NCI-H524 (cell line): ENCODE measurements around the gene RTP4.

ENCODE experiments used
- DNase-seq, 2 experiments: peaks; one replicate each; lab custom pipeline; 2025; lab: John Stamatoyannopoulos, UW

Gene RTP4

GRCh38 chr3:187370051-187370450, 1.9 kb downstream of the RTP4 start:
- no peak for DNase-seq

- DNase-seq = no peak
Measured at GRCh38 chr3:187375581-187375980, 7.4 kb downstream of the RTP4 start.

GRCh38 chr3:187377842-187378241, 9.7 kb downstream of the RTP4 start:
- DNase-seq = no peak

- DNase-seq = no peak
Measured at GRCh38 chr3:187382609-187383151, 14.5 kb downstream of the RTP4 start.

- DNase-seq = no peak
Measured at GRCh38 chr3:187383246-187383645, 15.1 kb downstream of the RTP4 start.

GRCh38 chr3:187385296-187385695, 17.1 kb downstream of the RTP4 start:
- no peak for DNase-seq

- no peak for DNase-seq
Measured at GRCh38 chr3:187396661-187397060, 28.5 kb downstream of the RTP4 start.

- no peak for DNase-seq
Measured at GRCh38 chr3:187398955-187399354, 30.8 kb downstream of the RTP4 start.

- no peak for DNase-seq
Measured at GRCh38 chr3:187400756-187401155, 32.6 kb downstream of the RTP4 start.

GRCh38 chr3:187401856-187402255, 33.7 kb downstream of the RTP4 start:
- peak in 1 of 2 experiments; percentile 3 for DNase-seq

- no peak for DNase-seq
Measured at GRCh38 chr3:187403768-187404288, 35.6 kb downstream of the RTP4 start.

GRCh38 chr3:187406927-187407326, 38.7 kb downstream of the RTP4 start:
- no peak for DNase-seq

GRCh38 chr3:187411991-187412781, 44.0 kb downstream of the RTP4 start:
- peak; percentile 7 to 47 for DNase-seq
